GM18499 (cell line): ENCODE measurements around the gene MPPE1.
"Not testable (repeated sequence)": the region's sequence is repeated elsewhere in the genome, so short reads cannot be mapped to it uniquely, and the experiment has no call there.

Experiments
- ATAC-seq: cut with Tn5 transposase; IDR thresholded peaks from one replicate; pipeline ENCODE4 v1.9.1; 2021; ENCODE audit warnings: moderate number of reproducible peaks; ENCODE audit not compliant: insufficient read depth, unreplicated experiment

The MPPE1 gene

DNA sequence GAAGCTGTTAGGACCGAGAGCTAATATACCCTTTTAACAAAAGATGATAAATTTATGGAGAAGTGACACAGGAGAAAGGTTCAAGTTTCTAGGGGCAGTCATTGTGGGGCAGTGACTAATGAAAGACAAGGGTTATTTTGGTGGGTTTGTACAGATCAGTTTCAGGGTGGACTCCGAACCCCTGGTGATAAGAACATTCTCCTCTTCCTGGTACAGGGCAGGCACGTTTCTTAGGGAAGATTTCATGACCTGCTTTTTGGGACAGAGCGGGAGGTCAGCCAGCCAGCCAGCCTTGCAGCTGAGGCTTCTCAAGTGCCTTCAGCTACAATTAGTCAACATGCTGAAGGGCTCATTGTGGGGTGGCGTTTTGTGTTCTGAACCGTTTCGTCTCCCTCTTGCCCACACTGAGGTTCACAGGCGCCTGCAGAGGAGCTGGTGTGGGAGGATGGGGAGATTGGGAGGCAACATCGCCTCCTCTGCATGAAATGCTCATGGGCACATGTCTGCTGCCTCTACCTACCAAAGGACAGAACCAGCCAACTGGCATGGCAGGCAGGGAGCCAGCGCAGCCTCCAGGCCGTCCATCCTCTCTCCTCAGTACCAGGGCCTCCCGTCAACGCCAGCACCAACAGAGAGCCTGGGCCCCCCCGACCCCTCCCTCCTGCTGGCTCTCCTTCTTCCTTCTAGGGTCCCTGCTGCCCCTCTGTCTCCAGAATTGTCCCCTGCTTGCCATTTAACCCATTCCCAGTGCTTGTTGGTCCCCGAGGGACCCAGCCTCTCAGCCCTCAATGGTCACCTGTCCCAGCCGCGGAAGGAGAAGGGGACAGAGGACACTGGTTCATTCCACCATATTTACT lies 47.3 kb downstream of the MPPE1 start:
- ATAC-seq, result no peak

DNA sequence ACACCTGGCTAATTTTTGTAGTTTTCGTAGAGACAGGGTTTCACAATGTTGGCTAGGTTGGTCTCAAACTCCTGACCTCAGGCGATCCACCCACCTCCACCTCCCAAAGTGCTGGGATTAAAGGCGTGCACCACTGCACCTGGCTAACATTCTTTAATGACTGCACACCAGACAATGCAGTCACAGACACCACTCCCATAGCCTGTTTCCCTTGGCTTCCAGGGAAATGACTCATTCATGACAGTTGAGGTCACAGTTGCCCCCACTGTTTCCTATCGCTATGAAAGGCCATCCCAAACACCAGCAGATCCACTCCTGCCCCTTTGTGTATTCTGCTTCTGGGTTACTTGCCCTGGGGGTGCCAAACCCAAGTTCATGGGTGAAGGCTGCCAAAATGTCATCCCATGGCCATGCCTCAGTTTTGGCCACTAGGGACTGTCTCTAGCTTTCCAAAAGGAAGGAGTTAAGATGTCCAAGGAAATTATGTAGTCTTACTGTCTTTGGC lies 48.2 kb downstream of the MPPE1 start:
- no peak for ATAC-seq

DNA sequence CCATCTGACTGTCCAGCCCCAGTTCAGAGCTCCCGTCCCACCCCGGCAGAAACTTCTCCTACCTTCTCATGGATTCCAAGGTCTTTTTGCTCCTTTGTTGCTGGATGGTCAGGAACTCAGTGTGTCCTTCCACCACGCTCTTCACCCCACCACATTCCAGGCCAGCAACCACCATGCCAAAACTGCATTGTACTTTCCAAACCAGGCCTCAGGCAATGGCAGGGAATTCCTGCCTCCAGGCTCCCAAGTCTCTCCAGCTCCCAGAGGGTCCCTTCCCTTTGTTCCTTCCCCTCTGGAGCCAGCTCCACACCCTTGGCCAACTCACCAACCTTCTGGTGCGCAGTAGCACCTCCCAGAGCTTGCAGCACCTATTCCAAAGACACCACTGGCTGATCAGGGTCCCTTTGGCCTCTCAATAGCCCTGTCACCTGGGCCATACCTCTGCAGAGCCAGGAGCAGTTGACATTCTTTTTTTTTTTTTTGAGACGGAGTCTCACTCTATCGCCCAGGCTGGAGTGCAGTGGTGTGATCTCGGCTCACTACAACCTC lies 48.8 kb downstream of the MPPE1 start:
- no peak for ATAC-seq

DNA sequence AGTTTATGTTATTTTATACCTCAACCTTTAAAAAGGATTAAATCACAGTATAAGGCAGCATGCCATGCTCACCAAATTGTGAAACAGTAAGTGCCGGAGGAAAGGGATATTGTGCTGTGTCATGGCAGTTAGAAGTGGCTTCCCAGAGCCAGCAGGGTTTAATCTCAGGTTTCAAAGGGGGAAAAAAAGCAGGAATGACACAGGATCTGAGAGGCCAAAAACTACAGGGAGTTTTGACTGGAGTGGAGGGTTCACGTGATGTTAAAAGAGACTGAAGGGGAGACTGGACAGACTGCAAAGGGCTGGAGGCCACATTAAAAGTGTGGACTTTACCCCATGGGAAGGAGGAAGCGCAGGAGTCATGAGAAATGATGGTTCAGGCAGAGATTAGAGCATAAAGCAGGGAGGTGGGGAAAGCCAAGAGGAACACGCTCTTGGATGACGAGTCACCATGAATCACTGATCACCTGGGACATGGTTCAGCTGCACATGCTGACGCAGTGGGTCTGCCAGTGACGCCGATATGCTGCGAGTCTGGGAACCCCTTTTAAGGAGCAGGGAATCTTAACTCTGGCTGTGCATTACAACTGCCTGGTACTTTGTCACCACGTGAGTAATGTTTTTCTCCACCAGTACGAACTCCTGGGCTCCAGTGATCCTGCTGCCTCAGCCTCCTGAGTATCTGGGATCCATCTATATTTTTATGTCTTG lies 50.8 kb downstream of the MPPE1 start:
- no peak for ATAC-seq

DNA sequence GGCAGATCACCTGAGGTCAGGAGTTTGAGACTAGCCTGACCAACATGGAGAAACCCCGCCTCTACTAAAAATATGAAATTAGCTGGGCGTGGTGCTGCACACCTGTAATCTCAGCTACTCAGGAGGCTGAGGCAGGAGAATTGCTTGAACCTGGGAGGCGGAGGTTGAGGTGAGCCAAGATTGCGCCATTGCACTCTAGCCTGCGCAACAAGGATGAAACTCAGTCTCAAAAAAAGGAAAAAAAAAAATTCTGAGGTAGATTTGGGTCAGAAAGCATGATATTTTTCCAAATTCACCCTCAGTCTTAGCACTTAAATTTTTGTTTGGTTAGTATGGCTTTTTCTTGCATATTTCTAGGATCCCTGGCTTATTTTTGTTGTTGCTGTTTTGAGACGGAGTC lies 53.6 kb downstream of the MPPE1 start:
- not testable (repeated sequence) for ATAC-seq

DNA sequence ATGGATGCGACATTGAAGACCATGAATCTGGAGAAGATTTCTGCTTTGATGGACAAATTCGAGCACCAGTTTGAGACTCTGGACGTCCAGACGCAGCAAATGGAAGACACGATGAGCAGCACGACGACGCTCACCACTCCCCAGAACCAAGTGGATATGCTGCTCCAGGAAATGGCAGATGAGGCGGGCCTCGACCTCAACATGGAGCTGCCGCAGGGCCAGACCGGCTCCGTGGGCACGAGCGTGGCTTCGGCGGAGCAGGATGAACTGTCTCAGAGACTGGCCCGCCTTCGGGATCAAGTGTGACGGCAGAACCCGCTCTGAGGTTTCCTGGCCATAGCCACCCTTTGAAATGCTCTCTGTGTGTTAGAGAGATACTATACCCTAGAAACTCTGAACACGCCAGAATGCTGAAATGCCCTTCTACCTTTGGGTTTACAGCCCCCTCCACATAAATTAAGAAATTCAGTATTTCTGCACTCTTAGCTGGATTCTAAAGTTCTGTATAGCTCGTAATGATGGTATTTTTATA lies 56.2 kb downstream of the MPPE1 start:
- ATAC-seq, result no peak

DNA sequence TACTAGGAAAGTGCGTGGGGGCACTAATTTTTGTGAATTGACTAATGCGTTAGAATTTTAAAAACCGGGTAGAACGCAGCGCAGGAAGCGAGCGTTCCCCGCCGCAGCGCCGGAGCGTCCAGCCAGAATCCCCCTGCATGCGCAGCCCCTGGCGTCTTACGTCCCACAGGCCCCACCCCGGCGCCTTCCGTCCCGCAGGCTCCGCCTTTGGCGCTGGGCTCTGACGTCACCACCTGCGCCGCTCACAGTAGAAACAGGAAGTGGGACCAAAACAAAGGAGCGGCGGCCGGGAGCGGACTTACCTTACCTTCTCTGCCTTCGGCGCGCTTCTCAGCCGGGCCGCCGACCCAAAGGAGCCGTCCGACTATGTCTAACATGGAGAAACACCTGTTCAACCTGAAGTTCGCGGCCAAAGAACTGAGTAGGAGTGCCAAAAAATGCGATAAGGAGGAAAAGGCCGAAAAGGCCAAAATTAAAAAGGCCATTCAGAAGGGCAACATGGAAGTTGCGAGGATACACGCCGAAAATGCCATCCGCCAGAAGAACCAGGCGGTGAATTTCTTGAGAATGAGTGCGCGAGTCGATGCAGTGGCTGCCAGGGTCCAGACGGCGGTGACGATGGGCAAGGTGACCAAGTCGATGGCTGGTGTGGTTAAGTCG lies 56.8 kb downstream of the MPPE1 start, which contains the start of gene CHMP1B:
Gene CHMP1B, plus strand, starts transcription at position 268 of the 660 bp plus-strand sequence. Its CDS starts 99 bp downstream, at position 367.
- ATAC-seq, result peak; percentile 65

DNA sequence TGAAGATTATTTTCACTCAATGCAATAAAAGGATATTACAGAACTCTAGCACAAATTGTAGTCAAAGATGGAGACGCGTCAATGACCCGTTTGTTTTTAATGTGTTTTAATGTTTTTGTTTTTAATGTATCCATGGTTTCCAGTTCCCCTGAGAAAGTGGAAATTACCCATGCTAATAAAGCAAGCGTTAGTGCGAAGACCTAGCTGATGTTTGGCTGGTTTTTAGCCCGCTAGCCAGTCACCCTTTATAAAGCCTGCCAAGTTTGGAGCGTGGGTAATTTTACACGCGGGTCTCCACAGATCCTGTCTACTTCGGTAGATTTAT lies 57.3 kb downstream of the MPPE1 start:
- ATAC-seq, result peak; percentile 22

DNA sequence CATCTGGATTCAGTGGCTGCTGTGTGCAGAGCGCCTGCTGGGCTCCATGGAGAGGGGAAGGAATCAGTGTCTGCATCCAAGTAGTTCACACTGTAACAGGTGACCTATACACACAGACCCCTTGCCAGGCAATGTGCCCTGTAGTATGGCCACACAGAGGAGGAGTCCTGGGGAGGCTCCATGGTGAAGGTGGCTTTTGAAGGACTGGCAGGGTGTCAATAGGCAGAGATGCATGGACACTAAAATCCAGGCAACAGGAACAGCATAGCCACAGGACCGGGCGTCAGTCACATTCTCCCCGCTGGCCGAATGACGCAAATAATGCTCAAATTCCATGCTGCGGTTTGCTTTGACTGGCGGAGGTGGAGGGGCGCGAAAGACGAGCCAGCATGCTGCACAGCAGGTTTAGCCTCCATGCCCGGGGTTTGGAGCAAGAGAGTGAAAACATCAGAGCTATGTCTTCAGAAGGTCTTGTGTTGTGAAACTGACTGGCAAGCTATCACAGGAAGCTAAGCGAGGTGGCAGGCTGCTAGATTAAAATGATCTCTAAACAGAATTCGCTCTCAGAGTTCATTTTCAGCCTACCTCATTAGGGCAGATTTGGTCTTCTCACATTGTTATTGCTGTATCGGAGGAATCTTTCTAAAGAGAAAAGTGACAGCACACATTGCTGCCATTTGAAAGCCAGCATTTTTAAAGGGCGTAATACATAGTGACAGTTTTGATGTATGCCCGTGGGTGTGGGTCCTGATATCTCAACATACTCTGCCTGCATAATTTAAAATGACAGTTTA lies 58.1 kb downstream of the MPPE1 start:
- ATAC-seq, result no peak

DNA sequence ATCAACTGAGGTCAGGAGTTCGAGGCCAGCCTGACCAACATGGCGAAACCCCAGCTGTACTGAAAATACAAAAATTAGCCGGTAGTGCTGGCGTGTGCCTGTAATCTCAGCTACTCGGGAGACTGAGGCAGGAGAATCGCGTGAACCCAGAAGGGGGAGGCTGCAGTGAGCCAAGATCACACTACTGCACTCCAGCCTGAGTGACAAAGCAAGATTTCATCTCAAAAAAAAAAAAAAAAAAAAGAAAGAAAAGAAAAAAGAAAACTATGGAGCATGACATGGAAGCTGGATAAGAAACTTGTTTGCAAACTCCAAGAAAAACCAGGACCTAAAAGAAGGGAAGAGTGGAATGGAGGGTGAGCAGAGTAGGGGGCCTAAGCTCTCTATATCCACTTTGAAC lies 58.8 kb downstream of the MPPE1 start:
- ATAC-seq, result no peak

DNA sequence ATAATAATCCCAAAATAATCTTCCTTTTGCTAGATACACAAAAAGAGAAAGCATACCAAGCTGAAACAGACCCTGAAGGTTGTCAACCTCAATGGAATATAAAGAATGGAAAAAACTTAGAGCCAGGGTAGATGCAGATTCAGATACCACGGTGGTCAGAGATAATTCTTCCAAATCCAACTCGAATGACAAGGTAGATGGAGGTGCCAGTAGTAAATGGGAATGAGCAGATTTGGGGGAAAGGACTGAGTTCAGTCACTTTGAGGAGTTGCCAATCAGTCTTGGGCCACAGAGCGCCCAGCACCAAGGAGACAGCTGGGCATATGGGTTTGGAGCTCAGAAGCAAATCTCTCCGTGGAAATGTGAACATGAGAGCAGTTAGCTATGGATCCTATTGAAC lies 60.3 kb downstream of the MPPE1 start:
- ATAC-seq, result no peak

DNA sequence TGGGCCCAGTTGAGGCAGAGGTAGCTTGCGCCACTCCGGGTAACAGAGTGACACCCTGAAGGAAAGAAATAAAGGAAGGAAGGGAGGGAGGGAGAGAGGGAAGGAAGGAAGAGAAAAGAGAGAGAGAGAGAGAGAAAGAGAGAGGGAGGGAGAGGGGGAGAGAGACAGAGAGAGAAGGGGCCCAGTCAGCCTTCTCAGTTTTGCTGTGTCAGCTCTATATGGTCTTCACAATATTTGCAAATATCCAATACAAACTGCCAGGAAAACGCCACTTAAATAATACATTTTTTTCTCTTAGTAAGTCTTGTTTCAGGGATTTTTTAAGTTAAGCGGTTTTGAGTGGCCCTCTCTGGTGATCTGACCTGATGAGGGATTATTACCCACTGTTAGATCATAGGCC lies 62.5 kb downstream of the MPPE1 start:
- ATAC-seq, result no peak

DNA sequence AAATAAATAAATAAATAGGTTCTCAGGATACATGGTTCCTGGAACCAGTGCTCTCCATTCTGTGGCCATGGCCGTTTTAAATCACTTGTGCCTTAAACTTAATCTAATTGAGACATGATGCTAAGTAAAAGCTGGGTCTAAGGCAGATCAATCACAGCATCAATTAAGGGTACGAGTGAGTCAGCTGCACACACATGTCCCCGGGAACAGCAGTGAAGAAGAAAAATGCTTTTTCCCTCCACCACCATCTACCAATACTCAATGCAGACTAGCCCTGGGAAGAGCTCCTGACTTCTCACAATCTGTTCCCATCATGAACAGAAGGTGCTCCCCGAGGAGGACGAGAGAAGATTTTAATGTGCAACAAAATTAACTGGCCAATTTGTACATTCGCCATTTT lies 63.7 kb downstream of the MPPE1 start:
- ATAC-seq, result no peak

DNA sequence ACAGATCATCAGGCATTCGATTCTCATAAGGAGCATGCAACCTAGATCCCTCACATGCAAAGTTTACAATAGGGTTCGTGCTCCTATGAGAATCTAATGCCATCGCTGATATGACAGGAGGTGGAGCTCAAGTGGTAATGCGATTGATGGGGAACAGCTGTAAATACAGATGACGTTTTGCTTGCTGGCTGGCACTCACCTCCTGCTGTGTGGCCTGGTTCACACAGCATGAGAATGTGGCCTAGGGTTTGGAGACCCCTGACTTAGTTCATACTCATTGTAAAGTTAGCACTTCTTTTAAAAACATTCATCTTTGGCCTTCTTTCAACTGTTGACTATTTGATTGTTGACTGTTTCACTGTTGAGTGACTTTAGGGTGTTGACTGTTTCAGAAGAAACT lies 65.6 kb downstream of the MPPE1 start:
- no peak for ATAC-seq

DNA sequence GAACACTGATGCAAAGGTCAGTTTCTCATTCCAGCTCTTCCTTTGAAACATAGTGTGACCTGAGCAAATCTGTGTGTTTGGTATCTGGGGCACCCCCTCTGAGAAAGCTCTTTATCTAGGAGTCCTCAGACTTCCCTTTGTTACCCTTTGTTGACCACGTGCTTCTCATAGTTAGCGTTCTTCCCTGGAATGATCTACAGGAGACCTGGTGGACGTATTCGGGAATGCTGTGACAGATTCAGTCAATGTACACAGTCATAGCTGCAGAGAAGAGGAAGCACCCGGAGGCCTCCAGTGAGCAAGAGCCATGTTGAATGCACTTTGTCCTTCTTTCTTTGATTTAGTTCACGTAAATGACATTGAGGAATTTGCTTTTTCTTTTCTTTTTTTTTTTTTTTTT lies 67.6 kb downstream of the MPPE1 start:
- no peak for ATAC-seq

DNA sequence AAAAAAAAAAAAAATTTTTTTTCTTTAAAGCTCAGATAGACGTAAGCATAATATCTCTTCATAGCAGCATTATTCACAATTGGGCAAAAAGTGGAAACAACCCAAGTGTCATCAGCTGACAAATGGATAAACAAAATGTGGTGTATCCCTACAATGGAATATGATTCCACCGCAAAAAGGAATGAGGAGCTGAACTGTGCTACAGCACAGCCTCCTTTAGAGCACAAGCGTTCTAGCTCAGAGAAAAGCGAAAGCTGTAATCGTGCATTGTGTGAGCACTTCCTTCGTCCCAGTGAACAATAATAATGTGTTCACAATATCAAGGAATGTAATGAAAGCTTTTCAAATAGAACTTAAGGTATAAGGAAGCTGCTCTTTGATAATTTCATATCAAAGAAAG lies 68.6 kb downstream of the MPPE1 start:
- ATAC-seq, result no peak

DNA sequence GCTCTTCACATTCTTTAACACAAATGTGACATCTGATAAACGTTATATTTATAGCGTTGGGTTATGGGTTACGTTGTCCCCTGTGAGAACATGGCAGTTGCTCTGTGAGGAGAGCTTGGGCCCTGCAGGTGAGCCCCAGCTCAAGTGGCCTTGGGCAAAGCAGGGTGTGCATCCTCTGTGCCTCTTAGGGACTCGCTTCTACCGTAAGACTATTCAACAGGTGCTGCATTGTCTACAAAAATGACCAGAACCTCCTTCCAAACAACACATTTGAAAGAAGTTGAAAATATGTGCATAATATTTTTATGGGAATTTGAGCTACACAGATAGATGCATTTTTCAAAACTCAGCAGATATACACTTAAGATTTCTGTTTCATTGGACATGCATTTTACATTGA lies 73.3 kb downstream of the MPPE1 start:
- no peak for ATAC-seq
